Measurements from ENCODE around the gene ZSCAN5A.
"Not testable (repeated sequence)": the region's sequence is repeated elsewhere in the genome, so short reads cannot be mapped to it uniquely, and the experiment has no call there.

ZSCAN5A gene

DNA sequence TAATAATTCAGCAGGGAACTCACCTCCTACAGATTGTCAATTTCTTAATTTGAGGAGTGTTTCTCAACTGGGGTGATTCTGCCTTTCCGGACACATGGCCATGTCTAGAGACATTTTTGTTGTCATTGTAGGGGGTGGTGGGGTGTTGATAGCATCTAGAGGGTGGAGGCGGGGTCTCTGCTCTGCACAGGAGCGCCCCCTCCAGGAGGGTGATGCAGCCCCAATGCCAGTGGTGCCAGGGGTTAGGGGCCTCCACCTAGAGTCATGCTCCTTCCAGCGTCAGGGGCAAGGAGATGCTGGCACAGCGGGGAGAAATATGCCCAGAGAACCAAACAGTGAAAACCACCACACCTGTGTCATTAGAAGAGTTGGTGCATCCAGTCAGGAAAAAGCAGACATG lies 107.1 kb downstream of the ZSCAN5A start:
- DNase-seq (ENCODE audit: low spot score), result not testable (repeated sequence)

DNA sequence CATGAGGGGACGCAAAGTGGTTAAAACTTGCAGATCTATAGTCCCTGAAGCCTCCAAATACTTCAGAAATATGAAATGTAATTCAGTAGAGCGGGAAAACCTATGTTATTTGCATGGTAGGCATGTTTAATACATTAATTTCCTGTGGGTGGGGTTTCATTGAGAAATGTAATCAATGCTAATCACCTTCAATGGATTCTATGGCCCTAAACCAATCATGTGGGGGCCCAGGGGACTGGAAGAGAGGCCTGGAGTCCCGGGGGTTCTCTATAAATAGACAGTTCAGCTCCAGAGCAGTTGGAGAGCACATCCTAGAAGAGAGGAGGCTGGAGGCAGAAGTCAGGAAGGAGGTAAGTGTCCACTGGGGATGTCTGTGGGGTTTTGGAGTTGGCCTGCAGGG lies 112.7 kb downstream of the ZSCAN5A start, which contains the start of gene ZSCAN5C:
TSS of gene ZSCAN5C (plus strand) at position 301 of the 400 bp plus-strand sequence. CDS start 3,641 bp downstream, outside the sequence.
- DNase-seq (ENCODE audit: low spot score), result no peak

DNA sequence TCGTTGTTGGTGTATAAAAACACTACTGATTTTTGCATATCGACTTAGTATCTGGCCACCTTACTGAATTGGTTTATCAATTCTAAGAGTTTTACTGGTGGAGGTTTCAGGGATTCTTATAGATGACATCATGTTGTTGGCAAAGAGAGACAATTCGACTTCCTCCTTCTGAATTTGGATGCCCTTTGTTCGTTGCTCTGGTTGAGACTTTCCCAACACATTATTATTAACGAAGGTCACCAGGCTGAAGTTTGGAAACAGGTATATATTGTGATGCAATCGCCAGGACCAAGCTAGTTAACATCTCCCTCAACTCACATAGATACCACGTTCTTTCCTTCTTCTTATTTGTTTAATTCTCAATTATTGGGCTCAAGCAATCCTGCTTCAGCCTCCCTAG lies 115.0 kb downstream of the ZSCAN5A start:
- DNase-seq (ENCODE audit: low spot score), result no peak

DNA sequence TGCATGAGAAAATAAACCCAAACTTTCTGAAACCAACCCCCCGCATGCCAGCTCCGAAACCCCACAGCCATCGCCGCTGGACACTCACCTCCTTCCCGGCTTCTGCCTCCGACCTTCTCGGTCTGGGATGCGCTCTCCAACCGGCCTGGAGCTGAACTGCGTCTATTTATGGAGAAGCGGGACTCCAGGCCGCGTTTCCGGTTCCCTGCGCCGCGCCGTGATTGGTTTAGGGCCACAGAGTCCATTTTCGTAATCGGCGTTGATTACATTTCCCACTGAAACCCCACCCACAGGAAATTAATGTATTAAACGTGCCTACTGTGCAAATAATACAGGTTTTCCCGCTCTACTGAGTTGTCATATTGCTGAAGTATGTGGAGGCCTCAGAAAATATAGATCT lies 117.0 kb downstream of the ZSCAN5A start, which contains the start of gene ZSCAN5B:
TSS of gene ZSCAN5B (minus strand) at position 138 of the 400 bp plus-strand sequence. CDS start 4,731 bp downstream, outside the sequence.
- DNase-seq (ENCODE audit: low spot score), result not testable (repeated sequence)

DNA sequence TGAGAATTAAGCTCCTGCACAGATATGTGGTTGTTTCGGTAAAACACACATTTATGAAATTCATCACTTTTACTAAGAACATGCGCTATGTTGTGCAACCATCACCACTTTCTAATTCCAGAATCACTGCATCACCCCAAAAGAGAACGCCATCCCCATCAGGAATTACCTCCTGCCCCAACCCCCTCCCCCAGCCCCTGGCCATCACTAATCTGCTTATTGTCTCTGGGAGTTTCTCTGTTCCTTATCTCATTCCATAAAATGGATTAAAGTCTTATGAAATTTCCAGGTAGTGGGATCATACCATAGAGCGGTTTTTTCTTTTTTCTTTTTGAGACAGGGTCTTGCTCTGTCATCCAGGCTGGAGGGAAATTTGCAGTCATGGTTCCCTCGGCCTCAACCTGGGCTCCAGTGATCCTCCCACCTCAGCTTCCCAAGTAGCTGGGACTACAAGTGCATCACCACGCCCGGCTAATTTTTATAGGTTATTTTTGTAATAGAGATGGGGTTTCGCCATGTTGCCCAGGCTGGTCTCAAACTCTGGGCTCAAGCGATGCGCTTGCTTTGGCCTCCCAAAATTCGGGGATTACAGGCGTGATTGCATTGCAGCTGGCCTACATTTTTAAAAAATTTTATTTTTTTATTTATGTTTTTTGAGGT lies 120.5 kb downstream of the ZSCAN5A start:
- DNase-seq (ENCODE audit: low spot score), result no peak

DNA sequence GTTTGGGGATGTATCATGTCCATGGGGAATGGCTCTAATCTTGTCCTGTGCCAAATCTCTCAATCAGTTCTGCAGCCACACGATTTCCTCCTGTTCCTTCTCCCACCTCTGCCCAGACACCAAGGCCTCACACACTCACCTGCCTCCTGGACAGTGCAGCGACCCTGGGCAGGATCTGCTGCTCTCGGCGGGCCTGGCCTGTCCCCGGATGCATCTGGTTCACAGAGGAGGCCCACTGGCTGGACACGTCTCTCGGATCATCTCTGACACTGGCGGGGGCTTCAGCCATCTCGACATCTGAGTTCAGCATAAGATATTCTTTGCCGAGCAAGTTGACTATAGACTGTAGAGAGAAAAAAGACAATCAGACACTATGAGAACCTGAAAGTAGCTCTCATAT lies 122.9 kb downstream of the ZSCAN5A start:
- no peak for DNase-seq (ENCODE audit: low spot score)

DNA sequence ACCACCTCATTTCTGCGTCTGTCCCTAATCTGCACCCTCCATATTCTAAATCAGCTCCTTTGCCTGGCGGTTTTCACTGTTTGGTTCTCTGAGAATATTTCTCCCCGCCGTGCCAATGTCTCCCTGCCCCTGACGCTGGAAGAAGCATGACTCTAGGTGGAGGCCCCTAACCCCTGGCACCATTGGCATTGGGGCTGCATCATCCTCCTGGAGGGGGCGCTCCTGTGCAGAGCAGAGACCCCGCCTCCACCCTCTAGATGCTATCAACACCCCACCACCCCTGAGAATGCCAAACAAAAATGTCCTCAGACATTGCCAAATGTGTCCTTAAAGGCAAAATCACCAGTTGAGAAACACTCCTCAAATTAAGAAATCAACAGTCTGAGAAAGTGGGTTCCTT lies 123.5 kb downstream of the ZSCAN5A start:
- no peak for DNase-seq (ENCODE audit: low spot score)

DNA sequence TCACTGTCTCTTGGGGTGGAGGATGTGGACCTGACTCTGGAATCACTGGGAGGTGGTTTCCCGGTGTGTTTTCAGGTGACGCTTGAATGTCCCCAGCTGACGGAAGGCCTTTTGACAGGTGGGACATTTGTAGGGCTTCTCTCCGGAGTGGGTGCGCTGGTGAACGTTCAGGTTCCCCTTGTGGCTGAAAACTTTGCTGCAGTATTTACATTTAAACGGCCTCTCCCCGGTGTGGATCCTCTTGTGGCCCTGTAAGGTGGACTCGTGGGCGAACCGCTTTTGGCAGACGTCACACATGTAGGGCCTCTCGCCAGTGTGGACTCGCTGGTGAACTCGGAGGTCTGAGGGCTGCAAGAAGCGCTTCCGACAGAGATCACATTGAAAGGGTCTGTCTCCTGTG lies 124.9 kb downstream of the ZSCAN5A start:
- no peak for DNase-seq (ENCODE audit: low spot score)

DNA sequence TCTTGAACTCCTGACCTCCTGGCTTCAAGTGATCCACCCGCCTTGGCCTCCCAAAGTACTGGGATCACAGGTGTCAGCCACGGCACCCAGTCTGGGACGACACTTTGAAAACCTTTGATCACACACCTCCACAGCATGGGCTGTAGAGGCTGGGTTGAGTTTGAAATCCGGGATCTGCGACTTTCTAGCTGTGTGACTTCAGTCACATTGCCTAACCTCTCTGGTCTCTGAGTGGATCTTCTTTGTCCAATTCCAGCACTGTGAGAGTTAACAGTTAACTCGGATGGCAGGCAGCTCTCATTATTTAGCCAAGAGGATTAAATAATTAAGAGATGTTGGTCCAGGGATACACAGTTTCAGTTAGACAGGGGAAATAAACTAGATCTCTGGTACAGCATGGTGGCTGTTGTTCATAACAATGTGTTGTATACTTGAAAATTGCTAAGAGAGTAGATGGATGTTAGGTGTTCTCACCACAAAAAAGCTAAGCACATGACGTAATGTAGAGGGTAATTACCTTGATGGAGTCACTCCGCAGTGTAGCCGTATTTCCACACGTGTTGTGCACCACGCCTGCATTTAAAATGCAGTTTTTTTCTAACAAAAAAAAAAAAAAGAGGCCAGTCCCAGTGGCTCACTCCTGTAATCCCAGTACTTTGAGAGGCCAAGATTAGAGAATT lies 136.9 kb downstream of the ZSCAN5A start:
- no peak for DNase-seq (ENCODE audit: low spot score)

GRCh38 chr19:56176881-56177280 lies 137.8 kb downstream of the ZSCAN5A start:
- DNase-seq (ENCODE audit: low spot score), result no peak

GRCh38 chr19:56176310-56176709 lies 138.3 kb downstream of the ZSCAN5A start:
- DNase-seq (ENCODE audit: low spot score), result not testable (repeated sequence)

GRCh38 chr19:56175861-56176307 lies 138.8 kb downstream of the ZSCAN5A start, which contains the start of gene GALP:
GALP (plus strand) TSS chr19:56176008; CDS start chr19:56177109, 1,101 bp downstream.
- not testable (repeated sequence) for DNase-seq (ENCODE audit: low spot score)

GRCh38 chr19:56174550-56174949 lies 140.1 kb downstream of the ZSCAN5A start:
- no peak for DNase-seq (ENCODE audit: low spot score)

- no peak for DNase-seq (ENCODE audit: low spot score)
Observed at GRCh38 chr19:56174086-56174485, 140.6 kb downstream of the ZSCAN5A start.

Measured in cerebellar cortex (tissue), 1 donor.